Neural progenitor cell (in vitro differentiated cells): ENCODE measurements around the gene E2F1. TPM values are rescaled to one million over a fixed set of nuclear protein-coding genes. Genes with fewer than 3 reads are reported as not detected.

Source experiments
- DNase-seq: peaks from one replicate; pipeline ENCODE4 v3.0.0-alpha.2; 2016; ENCODE audit warnings: low spot score
- H2AFZ ChIP-seq: fragments of 200-600 bp; sonication (generic); replicated peaks from 2 replicates; pipeline ENCODE4 v1.6.1; 2016; ENCODE audit warnings: antibody characterized with exemption
- H3F3A ChIP-seq: fragments of 200-600 bp; sonication (generic); 2 replicates; pipeline ENCODE4 v1.6.1; 2016; ENCODE audit warnings: antibody characterized with exemption, low read depth
- H3K27ac ChIP-seq: fragments of 200-600 bp; sonication (generic); 2 replicates; pipeline ENCODE4 v1.5.1; 2016; ENCODE audit warnings: mild to moderate bottlenecking
- H3K27me3 ChIP-seq: fragments of 200-600 bp; sonication (generic); 2 replicates; pipeline ENCODE4 v1.6.1; 2016; ENCODE audit warnings: mild to moderate bottlenecking, moderate library complexity
- H3K36me3 ChIP-seq: fragments of 200-600 bp; sonication (generic); 2 replicates; pipeline ENCODE4 v1.5.1; 2016
- H3K4me1 ChIP-seq: fragments of 200-600 bp; sonication (generic); 2 replicates; pipeline ENCODE4 v1.6.1; 2016; ENCODE audit warnings: mixed run types
- H3K4me2 ChIP-seq: fragments of 200-600 bp; sonication (generic); 2 replicates; pipeline ENCODE4 v1.6.1; 2016
- H3K4me3 ChIP-seq: fragments of 200-600 bp; sonication (generic); 2 replicates; pipeline ENCODE4 v1.5.1; 2016
- H3K79me2 ChIP-seq: fragments of 200-600 bp; sonication (generic); 2 replicates; pipeline ENCODE4 v1.6.1; 2016; ENCODE audit warnings: low read depth
- H3K9ac ChIP-seq: fragments of 200-600 bp; sonication (generic); 2 replicates; pipeline ENCODE4 v1.6.1; 2016
- H3K9me3 ChIP-seq: fragments of 200-600 bp; sonication (generic); 2 replicates; pipeline ENCODE4 v1.5.1; 2016; ENCODE audit warnings: low read depth
- H4K20me1 ChIP-seq: fragments of 200-600 bp; sonication (generic); 2 replicates; pipeline ENCODE4 v1.6.1; 2016; ENCODE audit warnings: low read depth
- H3K27ac Mint-ChIP-seq: 3 replicates; pipeline ENCODE4 v1.8.0; 2021; ENCODE audit warnings: mixed read lengths
- H3K27me3 Mint-ChIP-seq: 2 replicates; pipeline ENCODE4 v1.8.0; 2022; ENCODE audit warnings: low read depth, mild to moderate bottlenecking, inconsistent platforms, moderate library complexity, mixed read lengths; ENCODE audit not compliant: insufficient read depth
- H3K36me3 Mint-ChIP-seq: 3 replicates; pipeline ENCODE4 v1.8.0; 2021; ENCODE audit warnings: mixed read lengths
- H3K4me1 Mint-ChIP-seq: 3 replicates; pipeline ENCODE4 v1.8.0; 2021; ENCODE audit warnings: mixed read lengths
- H3K4me3 Mint-ChIP-seq: 3 replicates; pipeline ENCODE4 v1.8.0; 2021; ENCODE audit warnings: mild to moderate bottlenecking, moderate library complexity, mixed read lengths
- H3K9me3 Mint-ChIP-seq: 3 replicates; pipeline ENCODE4 v1.8.0; 2020; ENCODE audit warnings: mixed read lengths
- EZH2 ChIP-seq: fragments of 200-600 bp; sonication (generic); IDR thresholded peaks from 2 replicates; pipeline ENCODE4 v1.6.1; 2017; ENCODE audit warnings: antibody characterized with exemption, mild to moderate bottlenecking, moderate library complexity
- EZH2phosphoT487 ChIP-seq: fragments of 200-600 bp; sonication (generic); IDR thresholded peaks from 2 replicates; pipeline ENCODE4 v1.6.1; 2017; ENCODE audit warnings: antibody characterized with exemption
- total RNA-seq: library from RNA; depleted of rRNA; stranded (reverse); fragments of >200 nt; gene quantifications from 2 replicates; pipeline ENCODE4 v1.2.3, GENCODE V29; 2015; ENCODE audit warnings: low replicate concordance
- TF ChIP-seq, protein P1 (sequence below): fragments of 200-600 bp; sonication (generic); IDR thresholded peaks from 2 replicates; pipeline ENCODE4 v1.5.1; 2017; ENCODE audit warnings: antibody characterized with exemption, mild to moderate bottlenecking

The E2F1 gene
- total RNA-seq, 1 donor from 2014 or later = 9.7 TPM

DNA sequence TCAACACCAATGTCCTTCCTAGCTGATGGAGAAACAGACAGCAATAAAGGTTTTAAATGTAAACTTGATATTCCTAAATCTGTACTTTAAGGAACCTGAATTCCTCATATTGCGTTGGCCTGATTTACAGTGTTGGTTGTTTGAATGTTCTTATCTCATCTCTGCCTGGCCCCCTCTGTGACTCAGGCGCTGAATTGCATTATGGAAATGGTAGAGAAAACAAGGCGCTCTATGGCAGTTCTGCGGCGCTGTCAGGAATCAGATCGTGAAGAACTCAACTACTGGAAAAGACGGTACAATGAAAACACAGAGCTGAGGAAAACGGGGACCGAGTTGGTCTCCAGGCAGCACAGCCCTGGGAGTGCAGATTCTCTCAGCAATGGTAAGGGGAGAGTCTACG is 56.7 kb downstream of the E2F1 start:
- H3K36me3 Mint-ChIP-seq = peaks cover 26% of the 10 kb centered on the region
- H3K9me3 Mint-ChIP-seq = no peaks in the 10 kb centered on the region
- no peaks in the 10 kb centered on the region for H3K9me3 ChIP-seq
- no peak overlapping the region for H3K4me3 ChIP-seq
- H3K27ac Mint-ChIP-seq = no peak overlapping the region
- peaks cover 4% of the 10 kb centered on the region for H3K27me3 Mint-ChIP-seq
- no peaks in the 10 kb centered on the region for H3K27me3 ChIP-seq
- no peaks in the 10 kb centered on the region for H3K4me1 Mint-ChIP-seq
- no peaks in the 10 kb centered on the region for H4K20me1 ChIP-seq
- H3K4me1 ChIP-seq = no peaks in the 10 kb centered on the region
- no peak overlapping the region for H3K9ac ChIP-seq
- TF ChIP-seq EZH2 (no peak), EZH2phosphoT487 (no peak)
- TF ChIP-seq, protein P1, sequence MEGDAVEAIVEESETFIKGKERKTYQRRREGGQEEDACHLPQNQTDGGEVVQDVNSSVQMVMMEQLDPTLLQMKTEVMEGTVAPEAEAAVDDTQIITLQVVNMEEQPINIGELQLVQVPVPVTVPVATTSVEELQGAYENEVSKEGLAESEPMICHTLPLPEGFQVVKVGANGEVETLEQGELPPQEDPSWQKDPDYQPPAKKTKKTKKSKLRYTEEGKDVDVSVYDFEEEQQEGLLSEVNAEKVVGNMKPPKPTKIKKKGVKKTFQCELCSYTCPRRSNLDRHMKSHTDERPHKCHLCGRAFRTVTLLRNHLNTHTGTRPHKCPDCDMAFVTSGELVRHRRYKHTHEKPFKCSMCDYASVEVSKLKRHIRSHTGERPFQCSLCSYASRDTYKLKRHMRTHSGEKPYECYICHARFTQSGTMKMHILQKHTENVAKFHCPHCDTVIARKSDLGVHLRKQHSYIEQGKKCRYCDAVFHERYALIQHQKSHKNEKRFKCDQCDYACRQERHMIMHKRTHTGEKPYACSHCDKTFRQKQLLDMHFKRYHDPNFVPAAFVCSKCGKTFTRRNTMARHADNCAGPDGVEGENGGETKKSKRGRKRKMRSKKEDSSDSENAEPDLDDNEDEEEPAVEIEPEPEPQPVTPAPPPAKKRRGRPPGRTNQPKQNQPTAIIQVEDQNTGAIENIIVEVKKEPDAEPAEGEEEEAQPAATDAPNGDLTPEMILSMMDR = no peak
- H3K4me3 Mint-ChIP-seq = no peak overlapping the region
- H3K36me3 ChIP-seq = no peaks in the 10 kb centered on the region
- no peak overlapping the region for H2AFZ ChIP-seq
- DNase-seq = no peak
- H3F3A ChIP-seq = no peaks in the 10 kb centered on the region
- no peaks in the 10 kb centered on the region for H3K79me2 ChIP-seq
- H3K27ac ChIP-seq = no peak overlapping the region
- no peak overlapping the region for H3K4me2 ChIP-seq

DNA sequence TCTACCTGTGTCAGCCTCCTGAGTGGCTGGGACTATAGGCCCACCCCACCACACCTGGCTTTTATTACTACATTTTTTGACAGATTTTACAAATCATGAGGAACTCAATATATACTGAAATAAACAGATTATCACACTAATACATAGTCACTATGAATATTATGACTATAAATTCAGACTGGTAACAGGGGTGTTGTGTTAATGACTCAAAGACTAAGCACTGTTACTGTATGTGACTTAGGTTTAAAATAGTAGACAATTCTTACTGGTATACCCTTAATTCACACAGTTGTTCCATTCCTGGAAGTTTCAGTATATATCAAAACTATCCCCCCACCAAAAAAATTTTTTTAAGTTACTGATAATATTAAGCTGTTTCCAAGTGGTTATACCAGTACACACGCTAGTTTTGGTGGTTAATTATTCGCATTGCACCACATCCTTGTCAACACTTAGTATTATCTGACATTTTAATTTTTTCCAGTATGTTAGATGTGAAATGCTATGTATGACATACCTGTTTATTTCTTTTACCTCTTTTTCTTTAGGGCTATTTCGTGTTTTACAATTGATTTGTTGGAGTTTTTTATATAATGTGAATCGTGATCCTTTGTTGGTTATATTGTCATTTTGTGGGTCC is 58.5 kb downstream of the E2F1 start:
- no peak overlapping the region for H2AFZ ChIP-seq
- H3K27me3 ChIP-seq = no peaks in the 10 kb centered on the region
- no peak overlapping the region for H3K27ac ChIP-seq
- H3K4me1 ChIP-seq = no peaks in the 10 kb centered on the region
- H4K20me1 ChIP-seq = no peaks in the 10 kb centered on the region
- no peak overlapping the region for H3K4me2 ChIP-seq
- Mint-ChIP-seq H3K36me3 (peaks cover 25% of the 10 kb centered on the region), H3K27ac (no peak overlapping the region), H3K4me3 (no peak overlapping the region), H3K9me3 (no peaks in the 10 kb centered on the region), H3K27me3 (peaks cover 4% of the 10 kb centered on the region), H3K4me1 (no peaks in the 10 kb centered on the region)
- H3K9me3 ChIP-seq = no peaks in the 10 kb centered on the region
- H3F3A ChIP-seq = no peaks in the 10 kb centered on the region
- no peaks in the 10 kb centered on the region for H3K36me3 ChIP-seq
- DNase-seq = no peak
- H3K4me3 ChIP-seq = no peak overlapping the region
- TF ChIP-seq EZH2 = no peak
- TF ChIP-seq, protein P1 = no peak
- no peak for TF ChIP-seq EZH2phosphoT487
- H3K9ac ChIP-seq = no peak overlapping the region
- H3K79me2 ChIP-seq = no peaks in the 10 kb centered on the region

DNA sequence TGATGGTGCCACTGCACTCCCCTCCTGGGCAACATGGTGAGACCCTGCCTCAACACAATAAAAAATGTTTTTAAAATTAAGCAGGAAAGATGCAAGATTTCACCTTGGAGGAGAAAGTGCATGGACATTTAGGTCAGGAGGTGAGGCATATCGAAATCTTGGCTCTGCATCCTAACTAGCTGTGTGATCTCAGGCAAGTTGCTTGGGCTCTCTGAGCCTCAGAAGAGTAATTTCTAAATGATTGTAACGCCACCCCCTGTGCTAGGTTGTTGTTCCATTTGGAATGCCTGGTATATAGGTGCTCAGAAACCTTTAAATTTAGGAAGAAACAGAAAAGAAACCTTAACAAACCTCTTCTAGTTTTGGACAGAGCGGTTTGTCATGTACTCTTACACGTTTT is 60.0 kb downstream of the E2F1 start:
- Mint-ChIP-seq H3K27ac (no peak overlapping the region), H3K9me3 (no peaks in the 10 kb centered on the region), H3K4me3 (no peak overlapping the region)

More for the DNA sequence above, 60.0 kb downstream of the E2F1 start:
- no peaks in the 10 kb centered on the region for H3K4me1 ChIP-seq
- no peaks in the 10 kb centered on the region for H3K36me3 ChIP-seq
- H3K4me3 ChIP-seq = no peak overlapping the region
- H3K27ac ChIP-seq = no peak overlapping the region
- TF ChIP-seq EZH2 = no peak
- TF ChIP-seq, protein P1 = no peak
- TF ChIP-seq EZH2phosphoT487 = no peak
- H3K4me2 ChIP-seq = no peak overlapping the region
- no peak overlapping the region for H2AFZ ChIP-seq
- H3K79me2 ChIP-seq = no peaks in the 10 kb centered on the region
- H3K9me3 ChIP-seq = no peaks in the 10 kb centered on the region
- no peaks in the 10 kb centered on the region for H3K27me3 ChIP-seq
- no peaks in the 10 kb centered on the region for H4K20me1 ChIP-seq
- H3K9ac ChIP-seq = no peak overlapping the region
- no peaks in the 10 kb centered on the region for H3K4me1 Mint-ChIP-seq
- peaks cover 4% of the 10 kb centered on the region for H3K27me3 Mint-ChIP-seq
- peaks cover 21% of the 10 kb centered on the region for H3K36me3 Mint-ChIP-seq
- DNase-seq = no peak
- H3F3A ChIP-seq = no peaks in the 10 kb centered on the region

Other genes starting within 250 kb of the E2F1 start
- 6.3 and 10.6 TPM in 2 replicates for gene SNTA1, start 242.6 kb downstream of the E2F1 start, total RNA-seq
- gene CBFA2T2, start 196.3 kb downstream of the E2F1 start, total RNA-seq = 11.9 and 26.4 TPM in 2 replicates
- 0.53 TPM in 1 of 2 replicates, not detected in the other for gene C20orf144, start 24.1 kb downstream of the E2F1 start, total RNA-seq
- gene ACTL10, start 19.4 kb downstream of the E2F1 start, total RNA-seq = 0.19 TPM in 1 of 2 replicates, not detected in the other
- gene NECAB3, start 12.0 kb downstream of the E2F1 start, total RNA-seq = 19.2 and 40.2 TPM in 2 replicates
- 3.5 and 6.1 TPM in 2 replicates for gene PXMP4, start 33.9 kb upstream of the E2F1 start, total RNA-seq
- gene ZNF341, start 45.6 kb upstream of the E2F1 start, total RNA-seq = 0.82 and 2.5 TPM in 2 replicates
- 40.7 and 51.4 TPM in 2 replicates for gene CHMP4B, start 125.0 kb upstream of the E2F1 start, total RNA-seq